HCT116 (cell line): ENCODE results near the gene UPF2.

Experiments used
- CEBPB ChIP-seq: IDR thresholded peaks from 2 replicates; pipeline ENCODE4 v1.6.1; 2012; ENCODE audit warnings: low read depth
- CTCF ChIP-seq, 3 experiments: fragments of 200-600 bp in 1 of 3; sonication (generic) in 1 of 3; IDR thresholded peaks in 2 of 3; conservative IDR thresholded peaks in 1 of 3; 2 replicates each; pipeline ENCODE4 v1.5.1; 2012 to 2017; ENCODE audit warnings: low read depth in 2 of 3, low read length in 2 of 3, antibody characterized with exemption in 1 of 3, borderline replicate concordance in 1 of 3, control low read depth in 1 of 3, mild to moderate bottlenecking in 1 of 3, mixed read lengths in 1 of 3, mixed run types in 1 of 3, moderate library complexity in 1 of 3; ENCODE audit not compliant: insufficient read depth in 1 of 3
- ELF1 ChIP-seq: IDR thresholded peaks from 2 replicates; pipeline ENCODE4 v1.6.1; 2012; ENCODE audit warnings: low read depth, borderline replicate concordance
- EZH2 ChIP-seq: fragments of 200-600 bp; sonication (generic); IDR thresholded peaks from 2 replicates; pipeline ENCODE4 v1.6.1; 2017; ENCODE audit warnings: antibody characterized with exemption, mixed run types
- FOSL1 ChIP-seq: IDR thresholded peaks from 2 replicates; pipeline ENCODE4 v1.6.1; 2012; ENCODE audit warnings: low read depth
- MAX ChIP-seq: IDR thresholded peaks from 2 replicates; pipeline ENCODE4 v1.6.1; 2012
- POLR2A ChIP-seq: IDR thresholded peaks from 2 replicates; pipeline ENCODE4 v1.7.0; 2011; ENCODE audit warnings: borderline replicate concordance; ENCODE audit not compliant: insufficient read depth, insufficient read length; ENCODE audit errors: extremely low read depth
- RAD21 ChIP-seq: IDR thresholded peaks from 2 replicates; pipeline ENCODE4 v1.6.1; 2012; ENCODE audit warnings: low read depth, mild to moderate bottlenecking
- SRF ChIP-seq: IDR thresholded peaks from 2 replicates; pipeline ENCODE4 v1.6.1; 2012; ENCODE audit warnings: low read depth

GRCh38 chr10:11962176-11962575, 80.4 kb downstream of the UPF2 start:
- no peak for TF ChIP-seq POLR2A
- TF ChIP-seq CEBPB = no peak
- TF ChIP-seq CTCF (IDR thresholded peaks at IDR 0.05 in 2 of 3, conservative IDR thresholded peaks at IDR 0.05 in 1 of 3; ENCODE audit: borderline replicate concordance in 1 of 3, insufficient read depth in 1 of 3, low read depth in 2 of 3, low read length in 2 of 3) = no peak
- no peak for TF ChIP-seq EZH2
- TF ChIP-seq RAD21 = no peak
- no peak for TF ChIP-seq MAX
- no peak for TF ChIP-seq SRF
- no peak for TF ChIP-seq FOSL1
- TF ChIP-seq ELF1 = no peak
